Stimulated activated CD4-positive, alpha-beta T cell treated with anti-CD3 and anti-CD28 coated beads, Interleukin-12 subunit alpha, Interleukin-12 subunit beta, amount 100 ng/mL, for 48 hours (primary cell): ENCODE results near the gene ALOX12.
"Not testable (repeated sequence)": the region's sequence is repeated elsewhere in the genome, so short reads cannot be mapped to it uniquely, and the experiment has no call there.

Source experiments
- DNase-seq, 3 donors: peaks; one replicate each; pipeline ENCODE4 v3.0.0-alpha.2; 2020; ENCODE audit warnings: low read depth in 2 of 3, low spot score in 1 of 3

ALOX12 gene

GRCh38 chr17:7045492-7046126 lies 49.8 kb downstream of the ALOX12 start:
- DNase-seq, result no peak

GRCh38 chr17:7046127-7046724 lies 50.4 kb downstream of the ALOX12 start:
- no peak for DNase-seq

- DNase-seq, result not testable (repeated sequence)
These were observed 51.0 kb downstream of the ALOX12 start for GRCh38 chr17:7046725-7047397.

GRCh38 chr17:7047566-7047965 lies 51.7 kb downstream of the ALOX12 start:
- DNase-seq, result peak in 1 of 3 donors; percentile 22

- no peak for DNase-seq
These were observed 53.1 kb downstream of the ALOX12 start for GRCh38 chr17:7048968-7049367.

GRCh38 chr17:7050583-7050982 lies 54.7 kb downstream of the ALOX12 start:
- DNase-seq, result not testable (repeated sequence)

- no peak for DNase-seq
These were observed 60.5 kb downstream of the ALOX12 start for GRCh38 chr17:7056386-7056785.

- no peak for DNase-seq
These were observed 63.1 kb downstream of the ALOX12 start for GRCh38 chr17:7058831-7059447.
